RWPE1 (cell line): ENCODE measurements around the gene BTBD9.

ENCODE experiments used
- CTCF ChIA-PET: fragments of 350-600 bp; sonication (Branson Sonifier 250); formaldehyde crosslinking; extraction: SDS; loops from one replicate; lab custom pipeline; 2021; lab: Yijun Ruan, JAX
- POLR2A ChIA-PET: fragments of 400-600 bp; formaldehyde crosslinking; extraction: SDS; loops from one replicate; lab custom pipeline; 2020; ENCODE audit warnings: antibody characterized with exemption; ENCODE audit not compliant: low non-redundant PET; lab: Yijun Ruan, JAX
- DNase-seq: peaks from one replicate; pipeline ENCODE4 v3.0.0; 2012; ENCODE audit warnings: low spot score
- H3K27ac ChIP-seq: fragments of 450-650 bp; 2 replicates; pipeline ENCODE4 v1.5.1; 2017
- TF ChIP-seq, protein P1 (sequence below): fragments of 450-650 bp; conservative IDR thresholded peaks from 2 replicates; pipeline ENCODE4 v1.5.1; 2017; ENCODE audit warnings: low read depth, mild to moderate bottlenecking

Gene BTBD9

DNA sequence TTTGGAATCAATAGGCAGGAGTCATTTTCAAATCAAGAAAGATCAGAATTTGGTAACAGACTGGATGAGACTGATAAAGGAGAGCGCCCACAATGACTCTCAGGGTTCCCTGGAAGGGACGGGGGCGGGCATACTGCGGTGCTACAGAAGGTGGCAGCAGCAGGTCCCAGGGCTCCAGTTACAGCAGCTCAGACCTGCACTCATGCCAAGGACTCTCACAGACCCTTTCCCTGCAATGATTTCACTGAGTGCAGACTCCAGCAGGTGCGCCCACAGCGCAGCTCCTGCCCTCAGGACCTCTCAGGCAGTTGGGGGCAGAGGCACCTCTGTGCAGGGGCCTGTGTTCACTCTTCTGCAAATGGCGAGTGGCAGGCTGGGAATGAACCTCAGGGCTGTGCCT lies 460.4 kb downstream of the BTBD9 start:
- CTCF ChIA-PET: interaction anchor here (0.6 kb wide), 1 partner anchor 295 kb away, joined by 3 read pairs; no protein-coding TSS in a partner anchor
- TF ChIP-seq, protein P1, sequence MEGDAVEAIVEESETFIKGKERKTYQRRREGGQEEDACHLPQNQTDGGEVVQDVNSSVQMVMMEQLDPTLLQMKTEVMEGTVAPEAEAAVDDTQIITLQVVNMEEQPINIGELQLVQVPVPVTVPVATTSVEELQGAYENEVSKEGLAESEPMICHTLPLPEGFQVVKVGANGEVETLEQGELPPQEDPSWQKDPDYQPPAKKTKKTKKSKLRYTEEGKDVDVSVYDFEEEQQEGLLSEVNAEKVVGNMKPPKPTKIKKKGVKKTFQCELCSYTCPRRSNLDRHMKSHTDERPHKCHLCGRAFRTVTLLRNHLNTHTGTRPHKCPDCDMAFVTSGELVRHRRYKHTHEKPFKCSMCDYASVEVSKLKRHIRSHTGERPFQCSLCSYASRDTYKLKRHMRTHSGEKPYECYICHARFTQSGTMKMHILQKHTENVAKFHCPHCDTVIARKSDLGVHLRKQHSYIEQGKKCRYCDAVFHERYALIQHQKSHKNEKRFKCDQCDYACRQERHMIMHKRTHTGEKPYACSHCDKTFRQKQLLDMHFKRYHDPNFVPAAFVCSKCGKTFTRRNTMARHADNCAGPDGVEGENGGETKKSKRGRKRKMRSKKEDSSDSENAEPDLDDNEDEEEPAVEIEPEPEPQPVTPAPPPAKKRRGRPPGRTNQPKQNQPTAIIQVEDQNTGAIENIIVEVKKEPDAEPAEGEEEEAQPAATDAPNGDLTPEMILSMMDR: no peak
- H3K27ac ChIP-seq: no peak overlapping the region
- POLR2A ChIA-PET: no interaction called here
- DNase-seq: no peak

DNA sequence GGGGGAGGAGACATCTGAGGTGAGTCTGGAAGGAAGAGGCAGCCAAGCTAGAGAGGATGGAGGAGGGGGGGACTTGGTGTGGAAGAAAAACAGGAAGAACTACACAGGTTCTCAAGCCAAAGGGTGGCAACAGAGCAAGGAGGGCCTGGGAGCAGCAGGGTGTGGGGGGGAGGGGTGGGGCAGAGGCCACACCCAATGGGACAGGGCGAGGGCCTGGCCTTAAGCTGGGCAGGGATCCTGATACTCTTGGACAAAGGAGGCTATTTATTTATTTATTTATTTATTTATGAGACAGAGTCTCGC lies 461.2 kb downstream of the BTBD9 start:
- POLR2A ChIA-PET: no interaction called here
- H3K27ac ChIP-seq: no peak overlapping the region
- TF ChIP-seq, protein P1: no peak
- CTCF ChIA-PET: no interaction called here
- no peak for DNase-seq

DNA sequence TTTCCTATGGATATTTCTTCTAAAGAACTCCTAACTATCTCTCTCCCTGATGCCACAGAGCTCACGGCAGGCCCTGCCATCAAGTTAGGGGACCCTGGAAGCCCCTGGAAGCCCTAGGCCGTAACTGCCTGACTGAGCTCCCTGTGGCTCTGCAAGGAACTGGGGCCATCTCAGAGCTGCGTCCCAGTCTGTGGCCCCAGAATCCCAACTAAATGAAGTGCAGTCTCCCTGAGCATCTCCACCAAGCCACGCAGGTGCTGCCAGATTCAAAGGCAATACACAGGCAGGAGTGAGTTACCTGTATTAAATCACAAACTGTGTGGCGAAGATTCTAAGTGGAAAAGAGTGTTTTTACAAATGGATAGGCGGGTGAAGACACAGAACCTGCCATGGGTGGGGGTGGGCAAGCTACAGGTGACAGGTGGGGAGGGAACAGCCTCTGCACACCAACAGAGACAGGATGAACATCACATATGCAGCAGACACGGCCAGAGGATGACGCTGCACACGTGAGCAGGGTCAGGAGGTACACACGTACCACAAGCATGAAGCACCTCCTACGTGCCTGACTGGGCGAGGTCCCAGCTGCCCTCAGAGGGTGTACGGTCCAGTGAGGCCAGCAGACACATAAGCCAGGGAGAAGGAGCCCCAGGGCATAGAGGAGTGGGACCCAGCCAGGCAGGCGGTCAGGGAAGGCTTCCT lies 461.7 kb downstream of the BTBD9 start:
- CTCF ChIA-PET: no interaction called here
- TF ChIP-seq, protein P1: no peak
- no peak for DNase-seq
- POLR2A ChIA-PET: no interaction called here
- H3K27ac ChIP-seq: no peak overlapping the region

DNA sequence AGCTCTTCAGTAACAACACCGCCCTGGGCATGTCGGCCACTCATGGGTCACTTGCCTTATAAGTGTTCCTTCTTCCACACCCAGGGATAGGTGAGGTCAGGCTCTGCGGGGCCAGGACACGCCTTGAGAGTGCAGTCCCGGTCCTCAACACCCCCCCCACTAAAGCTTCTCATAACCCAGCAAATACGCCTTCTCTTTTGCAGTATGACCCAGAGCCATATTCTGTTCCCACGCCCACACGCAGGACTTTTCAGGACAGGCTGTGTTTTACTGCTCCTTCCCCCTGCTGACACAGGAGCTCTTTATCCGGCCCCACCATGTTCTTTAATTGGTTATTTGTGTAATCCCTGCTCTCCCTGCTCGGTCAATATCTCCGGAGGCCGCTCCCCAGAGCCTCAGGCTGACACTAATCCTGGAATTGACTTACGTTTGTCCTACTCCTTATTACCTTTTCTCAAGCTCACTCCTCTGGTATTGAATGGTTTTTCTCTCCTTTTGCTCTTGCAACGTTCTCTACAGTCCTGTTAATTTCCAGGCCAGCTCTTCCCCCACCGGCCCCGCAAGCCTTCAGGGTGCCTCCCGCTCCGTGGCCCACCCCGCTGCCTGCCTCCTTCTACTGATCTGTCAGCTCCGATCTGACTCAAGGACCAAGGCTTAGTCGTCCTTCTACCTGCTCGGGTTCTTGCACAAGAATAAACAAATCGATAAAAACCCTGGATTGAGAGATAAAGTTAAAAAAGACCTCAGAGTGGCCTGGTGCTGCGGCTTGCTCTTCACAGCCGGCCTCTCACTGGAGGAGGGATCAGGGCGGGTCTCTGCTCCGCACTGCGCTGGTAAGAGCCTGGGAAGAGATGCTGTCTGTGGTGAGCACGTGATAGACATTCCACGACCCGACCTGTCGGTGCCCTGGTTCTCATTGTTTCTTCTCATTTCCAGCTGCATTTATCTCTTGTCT lies 462.7 kb downstream of the BTBD9 start:
- DNase-seq: no peak
- TF ChIP-seq, protein P1: no peak
- H3K27ac ChIP-seq: no peak overlapping the region

DNA sequence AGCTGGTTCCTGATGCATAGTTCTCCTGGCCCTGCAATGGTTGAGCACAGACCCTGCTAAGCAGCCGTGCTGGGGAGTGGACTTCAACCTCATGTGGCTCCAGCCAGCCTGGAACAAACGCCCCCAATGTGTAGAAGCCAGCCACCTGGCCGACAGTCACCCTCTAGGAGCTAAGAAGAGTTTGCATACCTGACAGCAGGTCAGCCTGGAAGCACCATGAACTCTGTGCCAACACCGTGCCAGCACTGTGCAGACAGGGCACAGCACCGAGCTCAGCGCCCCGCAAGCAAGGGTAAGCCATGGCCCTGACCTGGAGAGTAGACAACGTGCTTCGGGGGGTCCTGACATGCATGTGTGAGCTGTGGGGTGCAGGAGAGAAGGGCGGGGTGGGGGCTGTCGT lies 463.9 kb downstream of the BTBD9 start:
- DNase-seq: no peak
- ChIA-PET POLR2A (no interaction called here), CTCF (no interaction called here)
- no peak overlapping the region for H3K27ac ChIP-seq
- TF ChIP-seq, protein P1: no peak

More for the DNA sequence above, 462.7 kb downstream of the BTBD9 start:
- ChIA-PET CTCF (interaction anchor here (0.6 kb wide), 4 partner anchors 23 to 1383 kb away, joined by 3 to 6 read pairs (median 4); no protein-coding TSS in a partner anchor), POLR2A (no interaction called here)

DNA sequence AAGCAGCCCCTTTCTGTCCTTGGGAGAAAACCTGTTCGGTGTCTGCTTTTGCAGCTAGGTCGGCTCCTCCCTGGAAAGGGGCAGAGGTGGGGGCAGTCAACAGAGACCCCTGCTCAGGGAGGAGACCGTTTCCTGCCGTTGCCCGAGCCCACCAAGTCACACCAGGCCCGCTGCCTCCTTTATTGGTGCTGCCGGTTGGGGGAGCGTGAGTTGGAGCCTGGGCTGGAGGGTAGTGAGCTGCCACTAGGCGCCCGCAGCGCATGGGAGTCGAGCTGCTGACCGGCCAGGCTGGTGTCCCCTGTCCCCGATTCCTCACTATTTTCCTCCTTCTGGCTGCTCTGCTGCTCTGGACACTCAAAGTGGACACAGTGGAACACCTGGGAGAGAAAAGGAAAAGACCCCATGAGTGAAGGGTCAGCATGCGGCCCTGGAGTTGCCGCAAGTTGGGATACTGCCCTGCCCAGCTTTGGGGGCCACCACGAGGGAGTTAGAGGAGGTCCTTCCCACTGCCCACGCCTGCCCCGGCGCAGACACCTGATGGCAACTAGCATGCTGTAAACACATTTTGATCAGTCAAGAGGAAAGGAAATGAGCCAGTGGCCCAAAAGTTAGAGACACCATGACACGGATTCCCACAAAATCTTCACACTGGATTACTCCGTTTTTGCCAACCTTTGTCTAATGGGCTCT lies 464.8 kb downstream of the BTBD9 start:
- CTCF ChIA-PET: no interaction called here
- TF ChIP-seq, protein P1: no peak
- H3K27ac ChIP-seq: no peak overlapping the region
- POLR2A ChIA-PET: no interaction called here
- no peak for DNase-seq
